GM18519 (cell line): Measurements from ENCODE around the gene IPO9.
"Not testable (repeated sequence)": the region's sequence is repeated elsewhere in the genome, so short reads cannot be mapped to it uniquely, and the experiment has no call there.

Experiments
- ATAC-seq: cut with Tn5 transposase; IDR thresholded peaks from one replicate; pipeline ENCODE4 v1.9.1; 2021; ENCODE audit warnings: mild to moderate bottlenecking, moderate library complexity; ENCODE audit not compliant: unreplicated experiment, low FRiP score

The IPO9 gene

DNA sequence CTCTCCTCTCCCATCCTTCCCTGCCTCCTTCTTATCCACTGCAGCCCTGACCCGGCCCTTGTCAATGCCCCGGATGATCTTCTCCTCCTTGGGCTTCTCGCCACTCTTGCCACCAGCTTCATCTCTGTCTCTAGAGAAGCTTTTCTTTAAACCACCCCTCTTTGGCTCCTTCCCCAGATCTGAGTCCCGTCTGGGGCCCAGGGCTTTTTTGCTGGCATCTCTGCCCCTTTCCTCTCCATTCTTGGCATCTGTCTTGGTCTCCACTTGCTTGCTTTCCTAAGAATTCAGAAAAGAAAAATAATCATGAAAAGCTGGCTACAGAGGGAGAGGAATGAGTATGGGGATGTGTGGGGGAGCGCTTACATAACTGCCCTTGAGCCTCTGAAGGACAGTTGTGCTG is 71.5 kb downstream of the IPO9 start:
- ATAC-seq = no peak

DNA sequence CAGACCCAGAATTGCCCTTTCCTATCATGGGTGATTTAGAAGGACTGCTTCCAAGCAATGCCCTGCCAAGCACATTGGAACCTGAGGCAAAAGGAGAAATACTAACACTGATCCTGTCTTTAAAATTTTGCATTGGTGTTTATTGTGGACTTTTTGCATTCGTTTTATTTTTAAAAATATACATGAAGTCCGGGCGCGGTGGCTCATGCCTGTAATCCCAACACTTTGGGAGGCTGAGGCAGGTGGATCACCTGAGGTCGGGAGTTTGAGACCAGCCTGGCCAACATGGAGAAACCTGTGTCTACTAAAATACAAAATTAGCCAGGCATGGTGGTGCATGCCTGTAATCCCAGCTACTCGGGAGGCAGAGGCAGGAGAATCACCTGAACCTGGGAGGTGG is 72.1 kb downstream of the IPO9 start:
- ATAC-seq = not testable (repeated sequence)

DNA sequence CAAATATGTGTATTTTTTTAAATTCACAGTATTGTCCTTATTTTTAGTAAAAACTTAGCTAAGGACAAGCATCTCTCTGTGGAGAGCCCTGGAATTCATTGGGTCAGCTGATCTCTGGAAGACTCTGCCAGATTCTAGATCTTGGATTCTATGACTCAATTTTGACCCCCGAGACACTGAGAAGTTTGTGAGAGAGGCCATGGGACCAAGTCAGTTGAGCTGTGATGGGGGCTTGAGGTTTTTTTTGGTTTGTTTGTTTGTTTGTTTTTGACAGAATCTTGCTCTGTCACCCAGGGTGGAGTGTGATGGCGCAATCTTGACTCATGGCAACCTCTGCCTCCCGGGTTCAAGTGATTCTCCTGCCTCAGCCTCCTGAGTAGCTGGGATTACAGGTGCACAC is 73.2 kb downstream of the IPO9 start:
- no peak for ATAC-seq

DNA sequence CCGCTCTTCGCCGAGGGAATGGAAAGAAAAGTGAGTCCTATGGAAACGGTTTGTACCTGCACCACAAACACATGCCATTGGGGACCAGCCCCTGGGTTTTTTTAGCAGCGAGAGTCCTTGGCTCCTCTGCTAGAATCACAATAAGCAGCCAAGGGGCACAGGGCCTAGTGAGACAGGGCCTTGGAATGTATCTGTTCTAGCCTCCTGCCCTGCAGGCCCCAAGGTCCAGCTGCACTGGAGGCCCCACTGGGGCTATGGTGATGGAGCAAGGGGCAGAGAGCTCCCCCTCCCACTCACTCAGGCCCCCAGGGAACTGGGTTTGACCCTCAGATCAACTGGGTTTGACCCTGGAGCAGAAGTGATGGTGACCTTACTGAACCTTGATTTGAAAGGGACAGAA is 74.2 kb downstream of the IPO9 start:
- ATAC-seq = no peak

- no peak for ATAC-seq
These were observed 75.6 kb downstream of the IPO9 start for GRCh38 chr1:201904579-201904978.

DNA sequence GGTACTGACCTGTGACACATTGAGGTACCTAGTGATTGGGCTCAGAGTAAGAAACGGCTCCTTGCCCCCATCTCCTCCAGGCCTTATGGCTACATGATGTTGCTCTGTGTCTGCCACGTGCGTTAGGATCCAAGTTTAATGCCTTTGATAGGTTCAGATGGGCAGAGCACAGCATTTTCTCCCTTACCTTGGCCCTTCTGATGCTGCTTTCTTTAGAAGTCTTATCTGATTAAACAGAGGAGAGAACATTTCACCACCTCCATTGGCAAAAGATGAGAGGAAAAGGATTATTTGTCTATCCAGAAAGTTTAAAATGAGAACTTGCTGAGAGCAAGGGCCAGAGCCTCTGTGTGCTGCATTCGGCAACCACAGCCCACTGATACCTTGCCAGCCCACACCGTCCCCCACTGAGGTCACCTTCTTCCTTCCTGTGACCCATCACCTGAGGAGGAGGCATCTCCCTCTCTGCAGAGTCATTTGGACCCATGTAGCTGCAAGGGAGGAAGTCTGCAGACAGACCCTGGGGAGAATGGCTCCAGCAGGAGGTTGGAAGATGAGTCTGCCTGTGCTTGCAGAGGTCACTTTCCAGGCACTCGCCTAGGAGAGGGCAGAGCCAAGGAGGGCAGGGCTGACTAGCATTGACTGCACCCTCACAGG is 76.4 kb downstream of the IPO9 start:
- no peak for ATAC-seq

- ATAC-seq = no peak
These were observed 77.4 kb downstream of the IPO9 start for GRCh38 chr1:201906336-201906735.

DNA sequence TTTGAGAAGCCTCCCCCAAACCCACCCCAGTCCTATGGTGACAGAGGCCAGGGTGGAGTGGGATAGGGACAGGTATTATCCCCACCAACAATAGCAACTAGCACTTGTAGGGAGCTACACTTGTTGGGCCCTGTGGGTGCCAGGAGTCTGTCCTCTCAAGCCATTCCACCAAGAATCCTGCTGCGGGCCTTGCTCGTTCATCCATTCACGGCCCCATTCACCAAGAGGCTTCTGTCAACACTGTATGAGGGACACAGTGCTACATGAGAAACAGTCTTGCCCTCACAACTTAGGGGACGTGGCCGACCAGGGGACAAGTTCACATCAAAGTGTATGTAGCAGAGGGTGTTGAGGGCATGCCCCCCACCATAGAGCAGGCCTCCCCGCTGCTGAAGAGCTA is 78.7 kb downstream of the IPO9 start:
- ATAC-seq = no peak

DNA sequence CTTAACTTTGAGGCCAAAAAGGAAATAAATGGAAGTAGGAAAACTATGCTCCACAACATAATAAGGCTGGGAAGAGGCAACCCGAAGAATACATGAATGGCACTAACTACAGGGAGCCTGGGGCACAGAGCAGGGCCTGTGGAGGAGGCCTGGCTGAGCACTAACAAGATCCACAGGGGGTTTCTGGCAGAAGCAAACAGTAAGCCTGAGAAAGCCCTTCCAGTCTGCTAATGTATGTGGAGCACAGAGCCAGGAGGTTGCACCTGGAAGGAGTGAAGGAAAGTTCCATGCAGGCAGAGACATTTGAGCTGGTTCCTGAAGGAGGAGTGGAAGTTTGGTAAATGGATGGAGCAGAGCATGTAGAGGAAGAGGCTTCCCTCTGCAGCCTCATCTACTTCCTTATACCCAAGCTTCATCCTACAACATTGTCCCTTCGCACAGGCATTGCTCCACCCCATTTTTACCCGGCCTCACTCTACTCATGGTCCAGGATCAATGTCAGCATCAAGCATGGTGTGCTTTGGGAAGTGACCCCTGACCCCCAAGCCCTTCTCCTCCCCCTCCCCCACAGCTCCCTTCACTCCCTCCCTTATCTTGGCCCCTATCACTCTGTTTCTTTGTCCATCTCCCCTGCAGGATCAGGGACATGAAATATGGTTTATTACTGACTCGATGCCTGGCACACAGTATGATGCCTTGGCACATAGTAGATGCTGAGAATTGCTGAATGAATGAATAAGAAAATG is 83.0 kb downstream of the IPO9 start:
- no peak for ATAC-seq

- ATAC-seq = no peak
These were observed 83.9 kb downstream of the IPO9 start for GRCh38 chr1:201912832-201913231.

- no peak for ATAC-seq
These were observed 85.7 kb downstream of the IPO9 start for GRCh38 chr1:201914456-201915235.

DNA sequence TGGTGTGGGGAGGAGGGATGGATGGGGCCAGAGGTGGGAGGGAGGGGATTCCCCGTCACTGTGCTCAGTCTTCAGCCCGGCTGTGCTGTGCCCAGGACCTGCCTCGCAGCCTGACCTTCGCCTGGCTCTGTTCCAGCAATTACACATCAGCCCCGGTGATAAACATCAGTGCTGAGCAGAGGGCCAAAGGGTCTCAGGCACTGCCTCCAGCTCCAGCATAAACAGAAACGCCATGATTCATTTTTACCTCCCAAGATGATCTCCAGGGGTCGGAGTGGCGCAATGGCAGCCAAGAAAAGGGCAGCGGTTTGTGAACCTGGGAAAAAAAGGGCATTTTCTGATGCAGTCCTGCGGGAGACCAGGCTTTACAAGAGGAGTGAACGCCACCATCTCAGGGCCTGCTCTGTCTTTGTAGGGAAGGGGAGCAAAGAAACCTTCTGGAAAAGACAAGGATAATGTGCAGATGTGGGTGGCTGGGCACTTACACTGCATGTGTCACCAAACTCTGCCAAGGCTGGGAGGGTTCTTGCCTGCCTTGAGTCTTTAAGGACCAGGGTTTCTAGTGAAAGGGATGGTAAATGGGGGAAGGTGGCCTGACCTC is 87.8 kb downstream of the IPO9 start:
- no peak for ATAC-seq

GRCh38 chr1:201917362-201918033 is 88.5 kb downstream of the IPO9 start:
- no peak for ATAC-seq

DNA sequence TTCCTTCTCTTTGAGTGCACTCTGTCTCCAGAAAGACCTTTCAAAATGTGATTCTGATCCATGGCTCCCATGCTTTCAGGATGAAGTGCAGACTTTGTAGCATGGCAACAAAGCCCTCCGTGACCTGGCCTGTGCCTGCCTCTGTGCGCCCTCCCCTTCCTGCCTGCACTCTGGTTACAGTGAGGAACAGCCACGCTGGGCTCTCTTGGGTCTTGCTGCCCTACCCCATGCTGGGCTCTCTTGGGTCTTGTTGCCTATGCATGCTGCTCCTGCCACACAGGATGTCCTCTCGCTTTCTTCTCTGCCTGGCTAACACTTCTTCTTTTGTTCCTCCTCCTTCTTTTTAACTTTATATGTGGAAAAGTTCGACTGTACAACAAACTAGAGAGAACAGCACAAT is 89.4 kb downstream of the IPO9 start:
- ATAC-seq = no peak

DNA sequence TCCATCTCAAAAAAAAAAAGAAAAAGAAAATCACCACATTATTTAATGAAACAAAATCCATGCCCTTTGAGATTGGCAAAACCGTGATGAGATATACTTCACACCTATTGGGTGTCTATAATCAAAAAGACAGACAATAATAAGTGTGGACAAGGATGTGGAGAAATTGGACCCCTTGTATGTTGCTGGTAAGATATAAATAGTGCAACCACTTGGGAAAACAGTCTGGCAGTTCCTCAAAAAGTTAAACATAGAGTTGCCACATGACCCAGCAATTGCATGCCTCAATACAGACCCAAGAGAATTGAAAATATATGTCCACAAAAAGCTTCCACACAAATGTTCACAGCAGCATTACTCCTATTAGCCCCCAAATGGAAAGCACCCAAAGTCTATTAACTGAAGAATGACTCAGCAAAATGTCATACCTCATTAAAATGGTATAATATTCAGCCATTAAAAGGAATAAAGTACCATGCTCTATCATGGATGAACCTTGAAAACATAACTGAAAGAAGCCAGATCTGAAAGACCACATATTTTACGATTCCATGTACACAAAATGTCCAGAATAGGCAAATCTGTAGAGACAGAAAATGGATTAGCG is 93.1 kb downstream of the IPO9 start:
- no peak for ATAC-seq

GRCh38 chr1:201925301-201925567 is 96.3 kb downstream of the IPO9 start:
- no peak for ATAC-seq

- ATAC-seq = no peak
These were observed 97.2 kb downstream of the IPO9 start for GRCh38 chr1:201925981-201926645.

DNA sequence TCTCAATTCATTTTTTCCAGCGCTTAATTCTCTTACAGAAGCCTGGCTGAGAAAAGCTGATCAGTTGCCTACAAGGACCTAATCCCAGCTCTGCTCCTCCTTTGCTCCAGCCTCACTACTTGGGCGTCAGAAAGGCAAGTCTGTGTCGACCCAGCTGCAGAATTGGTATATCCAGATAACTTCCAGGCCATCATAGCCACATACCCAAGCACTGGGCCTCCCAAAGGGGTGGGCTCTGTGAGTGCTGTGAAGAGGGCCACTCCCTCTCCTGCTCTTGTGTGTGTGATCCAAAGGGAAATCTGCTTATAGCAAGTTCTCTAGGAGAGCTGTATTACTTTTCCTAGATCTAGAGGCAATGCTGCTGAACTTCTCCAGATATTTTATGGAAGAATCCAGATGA is 99.3 kb downstream of the IPO9 start:
- no peak for ATAC-seq

GRCh38 chr1:201930137-201930536 is 101.2 kb downstream of the IPO9 start:
- no peak for ATAC-seq

DNA sequence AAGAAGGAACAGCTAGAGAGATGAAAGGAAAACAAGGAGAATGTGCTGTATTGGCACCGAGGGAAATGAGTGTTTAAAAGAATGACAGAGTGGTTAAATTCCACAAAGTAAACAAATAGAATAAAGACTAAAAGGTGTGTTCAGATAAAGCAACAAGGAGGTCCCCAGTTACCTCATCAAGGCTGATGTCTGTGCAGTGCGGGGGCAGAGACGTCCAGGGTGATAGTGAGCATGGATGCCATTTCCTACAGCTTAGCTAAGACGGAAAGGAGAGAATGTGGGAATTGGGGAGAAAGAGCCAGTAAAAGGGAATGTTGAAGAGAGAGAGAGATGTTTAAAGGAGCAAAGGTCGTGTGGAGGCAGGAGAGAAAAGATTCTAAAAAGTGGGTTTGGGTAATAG is 101.8 kb downstream of the IPO9 start:
- ATAC-seq = no peak
